ENCODE measurements around the gene DLGAP4. TPM values are rescaled to one million over a fixed set of nuclear protein-coding genes. Genes with fewer than 3 reads are reported as not detected.
"Not testable (repeated sequence)": the region's sequence is repeated elsewhere in the genome, so short reads cannot be mapped to it uniquely, and the experiment has no call there.

The DLGAP4 gene
- total and polyA plus RNA-seq, 7 donors: 53.5 to 151 (median 90.4) TPM

DNA sequence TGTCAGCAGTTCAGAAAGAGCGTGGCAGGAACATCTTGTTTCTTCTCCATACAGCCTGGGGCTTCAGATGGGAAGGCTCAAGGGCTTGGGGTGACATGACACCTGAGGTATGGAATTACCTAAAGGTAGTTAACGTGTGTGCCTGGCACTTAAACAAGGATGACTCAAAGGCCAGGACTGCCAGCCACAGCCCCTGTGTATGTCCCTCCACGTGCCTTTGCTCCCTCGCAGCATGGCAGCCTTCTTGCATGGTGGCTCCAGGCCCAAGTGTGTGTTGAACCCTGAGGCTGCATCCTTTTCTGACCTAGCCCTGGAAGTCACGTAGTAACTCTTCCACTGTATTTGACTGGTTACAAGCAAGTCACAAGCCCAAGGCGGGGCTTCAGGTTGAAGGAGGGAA is 201.6 kb downstream of the DLGAP4 start:
- no peaks in the 10 kb centered on the region for H3K9me3 ChIP-seq
- ATAC-seq: peak in 3 of 4 donors; percentile 15 to 55 (median 52)
- TF ChIP-seq, protein P1, sequence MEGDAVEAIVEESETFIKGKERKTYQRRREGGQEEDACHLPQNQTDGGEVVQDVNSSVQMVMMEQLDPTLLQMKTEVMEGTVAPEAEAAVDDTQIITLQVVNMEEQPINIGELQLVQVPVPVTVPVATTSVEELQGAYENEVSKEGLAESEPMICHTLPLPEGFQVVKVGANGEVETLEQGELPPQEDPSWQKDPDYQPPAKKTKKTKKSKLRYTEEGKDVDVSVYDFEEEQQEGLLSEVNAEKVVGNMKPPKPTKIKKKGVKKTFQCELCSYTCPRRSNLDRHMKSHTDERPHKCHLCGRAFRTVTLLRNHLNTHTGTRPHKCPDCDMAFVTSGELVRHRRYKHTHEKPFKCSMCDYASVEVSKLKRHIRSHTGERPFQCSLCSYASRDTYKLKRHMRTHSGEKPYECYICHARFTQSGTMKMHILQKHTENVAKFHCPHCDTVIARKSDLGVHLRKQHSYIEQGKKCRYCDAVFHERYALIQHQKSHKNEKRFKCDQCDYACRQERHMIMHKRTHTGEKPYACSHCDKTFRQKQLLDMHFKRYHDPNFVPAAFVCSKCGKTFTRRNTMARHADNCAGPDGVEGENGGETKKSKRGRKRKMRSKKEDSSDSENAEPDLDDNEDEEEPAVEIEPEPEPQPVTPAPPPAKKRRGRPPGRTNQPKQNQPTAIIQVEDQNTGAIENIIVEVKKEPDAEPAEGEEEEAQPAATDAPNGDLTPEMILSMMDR (IDR thresholded peaks at IDR 0.05): no peak
- intact Hi-C loops (cut with DNase I): no loop called here
- DNase-seq: no peak
- H3K27me3 ChIP-seq (ENCODE audit: insufficient read depth in 3 of 3, low read length in 2 of 3): no peaks in the 10 kb centered on the region
- no peak overlapping the region for H3K4me3 ChIP-seq
- H3K4me1 ChIP-seq: no peaks in the 10 kb centered on the region
- peaks cover 10 to 98% of the 10 kb centered on the region in 2 donors for H3K36me3 ChIP-seq (ENCODE audit: insufficient read depth in 1 of 2, low read depth in 1 of 2)
- 71 to 88% (median 76%) methylated on average over 6 of the region's 6 CpGs for WGBS, 3 donors
- no peak overlapping the region for H3K27ac ChIP-seq

DNA sequence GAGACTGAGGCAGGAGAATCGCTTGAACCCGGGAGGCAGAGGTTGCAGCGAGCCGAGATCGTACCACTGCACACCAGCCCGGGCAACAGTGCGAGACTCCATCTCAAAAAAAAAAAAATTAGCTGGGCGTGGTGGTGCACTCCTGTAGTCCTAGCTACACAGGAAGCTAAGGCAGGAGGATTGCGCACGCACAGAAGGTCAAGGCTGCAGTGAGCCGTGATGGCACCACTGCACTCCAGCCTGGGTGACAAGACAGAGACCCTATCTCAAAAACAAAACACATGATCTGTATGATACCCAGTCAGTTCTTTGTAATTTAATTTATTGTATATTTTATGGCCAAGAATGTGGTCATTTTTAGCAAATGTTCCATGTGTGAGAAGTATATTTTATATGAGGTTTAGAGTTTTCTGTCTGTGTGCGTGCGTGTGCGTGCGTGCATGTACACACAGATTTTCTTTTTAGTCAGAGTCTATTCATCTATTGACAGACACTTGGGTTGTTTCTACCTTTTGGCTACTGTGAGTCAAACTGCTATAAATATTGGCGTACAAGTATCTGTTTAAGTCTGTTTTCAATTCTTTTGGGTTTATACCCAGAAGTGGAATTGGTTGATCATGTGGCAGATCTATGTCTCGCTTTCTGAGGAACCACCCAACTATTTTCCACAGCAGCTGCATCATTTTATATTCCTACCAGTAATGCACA is 213.0 kb downstream of the DLGAP4 start:
- TF ChIP-seq, protein P1 (IDR thresholded peaks at IDR 0.05): no peak
- Histone ChIP-seq H3K27me3 (ENCODE audit: insufficient read depth in 3 of 3, low read length in 2 of 3) (peaks cover 0 to 2% (median 0%) of the 10 kb centered on the region in 3 donors), H3K27ac (no peak overlapping the region), H3K36me3 (ENCODE audit: insufficient read depth in 1 of 2, low read depth in 1 of 2) (peaks cover 7 to 87% of the 10 kb centered on the region in 2 donors), H3K9me3 (no peaks in the 10 kb centered on the region), H3K4me3 (no peak overlapping the region), H3K4me1 (no peaks in the 10 kb centered on the region)
- intact Hi-C loops (cut with DNase I): no loop called here
- DNase-seq (no peak), ATAC-seq (no peak)
- 95 to 96% (median 95%) methylated on average over 17 of the region's 17 CpGs for WGBS, 3 donors

DNA sequence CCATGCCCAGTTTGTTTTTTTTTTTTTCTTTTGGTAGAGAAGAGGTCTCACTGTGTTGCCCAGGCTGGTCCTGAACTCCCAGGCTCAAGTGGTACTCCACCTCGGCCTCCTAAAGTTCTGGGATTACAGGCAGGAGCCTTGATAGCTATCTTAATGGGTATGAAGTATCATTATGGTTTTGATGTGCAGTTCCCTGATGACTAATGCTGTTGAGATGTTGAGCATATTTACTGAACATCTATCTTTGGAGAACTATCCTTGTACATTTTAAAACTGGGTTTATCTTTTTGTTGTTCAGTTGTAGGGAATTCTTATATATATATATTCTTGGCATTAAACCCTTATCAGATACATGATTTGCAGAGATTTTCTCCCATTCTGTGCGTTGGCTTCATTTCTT is 213.8 kb downstream of the DLGAP4 start:
- no peaks in the 10 kb centered on the region for H3K4me1 ChIP-seq
- TF ChIP-seq, protein P1 (IDR thresholded peaks at IDR 0.05): no peak
- peaks cover 8 to 87% of the 10 kb centered on the region in 2 donors for H3K36me3 ChIP-seq (ENCODE audit: insufficient read depth in 1 of 2, low read depth in 1 of 2)
- peak in 2 of 4 donors; percentile 32 to 37 for ATAC-seq
- no peak overlapping the region for H3K4me3 ChIP-seq
- 87 to 95% (median 95%) methylated on average over 2 of the region's 2 CpGs for WGBS, 3 donors
- H3K27me3 ChIP-seq (ENCODE audit: insufficient read depth in 3 of 3, low read length in 2 of 3): peaks cover 0 to 2% (median 0%) of the 10 kb centered on the region in 3 donors
- H3K9me3 ChIP-seq: no peaks in the 10 kb centered on the region
- no peak for DNase-seq
- H3K27ac ChIP-seq: no peak overlapping the region
- intact Hi-C loops (cut with DNase I): no loop called here

DNA sequence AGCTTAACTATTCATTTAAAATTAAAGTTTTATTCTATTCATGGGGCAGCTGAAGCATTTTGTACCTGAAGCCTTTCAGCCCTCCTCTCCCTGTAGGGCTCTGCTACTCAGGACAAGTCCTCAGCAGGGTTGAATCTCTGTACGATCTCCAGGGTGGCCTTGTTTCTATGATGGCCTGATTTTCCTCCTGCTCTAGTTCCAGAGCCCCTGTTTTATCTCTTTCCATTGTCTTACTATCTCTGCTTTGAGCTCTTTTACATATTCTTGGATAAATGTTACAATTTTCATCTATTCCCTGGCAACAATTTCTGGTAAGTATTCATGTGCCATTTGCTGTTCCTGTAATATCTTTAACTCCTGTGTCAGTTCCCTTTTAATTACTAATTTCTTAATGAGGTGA is 215.4 kb downstream of the DLGAP4 start:
- Histone ChIP-seq H3K9me3 (no peaks in the 10 kb centered on the region), H3K27me3 (ENCODE audit: insufficient read depth in 3 of 3, low read length in 2 of 3) (peaks cover 0 to 2% (median 0%) of the 10 kb centered on the region in 3 donors), H3K4me1 (no peaks in the 10 kb centered on the region), H3K36me3 (ENCODE audit: insufficient read depth in 1 of 2, low read depth in 1 of 2) (peaks cover 12 to 89% of the 10 kb centered on the region in 2 donors), H3K4me3 (no peak overlapping the region), H3K27ac (no peak overlapping the region)
- WGBS, 3 donors: 81 to 100% (median 89%) methylated on average over 1 of the region's 1 CpG
- intact Hi-C loops (cut with DNase I): no loop called here
- DNase-seq (no peak), ATAC-seq (no peak)
- TF ChIP-seq, protein P1 (IDR thresholded peaks at IDR 0.05): no peak

DNA sequence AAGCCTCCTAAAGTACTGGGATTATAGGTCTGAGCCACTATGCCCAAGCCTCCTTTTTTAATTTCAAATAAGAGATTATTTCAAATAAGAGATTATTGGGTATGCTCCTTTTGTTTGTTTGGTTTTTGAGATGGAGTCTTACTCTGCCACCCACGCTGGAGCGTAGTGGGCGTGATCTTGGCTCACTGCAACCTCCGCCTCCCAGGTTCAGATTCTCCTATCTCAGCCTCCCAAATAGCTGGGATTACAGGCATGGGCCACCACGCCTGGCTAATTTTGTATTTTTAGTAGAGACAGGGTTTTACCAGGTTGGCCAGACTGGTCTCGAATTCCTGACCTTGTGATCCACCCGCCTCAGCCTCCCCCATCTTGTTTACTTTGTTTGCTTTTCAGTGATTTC is 216.3 kb downstream of the DLGAP4 start:
- H3K36me3 ChIP-seq (ENCODE audit: insufficient read depth in 1 of 2, low read depth in 1 of 2): peaks cover 14 to 98% of the 10 kb centered on the region in 2 donors
- WGBS, 3 donors: 89 to 95% (median 92%) methylated on average over 7 of the region's 7 CpGs
- ATAC-seq; intact Hi-C loops (cut with DNase I); H3K9me3 ChIP-seq; H3K4me1 ChIP-seq; H3K27ac ChIP-seq; H3K4me3 ChIP-seq; DNase-seq; H3K27me3 ChIP-seq (ENCODE audit: insufficient read depth in 3 of 3, low read length in 2 of 3): not testable (repeated sequence)

Data from psoas muscle (tissue), 8 donors.